GM23248 (cell line): ENCODE measurements around the gene TM4SF18. TPM values are rescaled to one million over a fixed set of nuclear protein-coding genes. Genes with fewer than 3 reads are reported as not detected.

Experiments
- DNase-seq: peaks from one replicate; pipeline ENCODE4 v3.0.0-alpha.2; 2015
- H2AFZ ChIP-seq: fragments of 200-600 bp; sonication (generic); 2 replicates; pipeline ENCODE4 v1.6.1; 2016; ENCODE audit warnings: antibody characterized with exemption
- H3F3A ChIP-seq: fragments of 200-600 bp; sonication (generic); 2 replicates; pipeline ENCODE4 v1.6.1; 2016; ENCODE audit warnings: mild to moderate bottlenecking, antibody characterized with exemption, mixed run types; ENCODE audit not compliant: insufficient read depth
- H3K27ac ChIP-seq: fragments of 200-600 bp; sonication (generic); 2 replicates; pipeline ENCODE4 v1.5.1; 2016; ENCODE audit warnings: mild to moderate bottlenecking
- H3K27me3 ChIP-seq: fragments of 200-600 bp; sonication (generic); replicated peaks from 2 replicates; pipeline ENCODE4 v1.6.1; 2016; ENCODE audit warnings: mild to moderate bottlenecking; ENCODE audit not compliant: insufficient read depth
- H3K36me3 ChIP-seq: fragments of 200-600 bp; sonication (generic); 2 replicates; pipeline ENCODE4 v1.6.1; 2016; ENCODE audit warnings: low read depth, mild to moderate bottlenecking
- H3K4me1 ChIP-seq: fragments of 200-600 bp; sonication (generic); 2 replicates; pipeline ENCODE4 v1.6.1; 2016; ENCODE audit warnings: mild to moderate bottlenecking; ENCODE audit not compliant: insufficient read depth
- H3K4me2 ChIP-seq: fragments of 200-600 bp; sonication (generic); one replicate; pipeline ENCODE4 v1.6.1; 2016; ENCODE audit warnings: mild to moderate bottlenecking; ENCODE audit not compliant: unreplicated experiment
- H3K4me3 ChIP-seq: fragments of 200-600 bp; sonication (generic); 2 replicates; pipeline ENCODE4 v1.5.1; 2016; ENCODE audit warnings: mild to moderate bottlenecking
- H3K79me2 ChIP-seq: fragments of 200-600 bp; sonication (generic); 2 replicates; pipeline ENCODE4 v1.6.1; 2016; ENCODE audit warnings: mild to moderate bottlenecking; ENCODE audit not compliant: insufficient read depth
- H3K9ac ChIP-seq: fragments of 200-600 bp; sonication (generic); 2 replicates; pipeline ENCODE4 v1.6.1; 2016; ENCODE audit warnings: mild to moderate bottlenecking
- H3K9me2 ChIP-seq: fragments of 200-600 bp; sonication (generic); 2 replicates; pipeline ENCODE4 v1.6.1; 2016; ENCODE audit warnings: mixed run types, mild to moderate bottlenecking, moderate library complexity; ENCODE audit not compliant: insufficient read depth
- H3K9me3 ChIP-seq: fragments of 200-600 bp; sonication (generic); one replicate; pipeline ENCODE4 v1.6.1; 2017; ENCODE audit warnings: low read depth
- H4K20me1 ChIP-seq: fragments of 200-600 bp; sonication (generic); 2 replicates; pipeline ENCODE4 v1.6.0; 2016; ENCODE audit not compliant: insufficient read depth
- EZH2 ChIP-seq: fragments of 200-600 bp; sonication (generic); IDR thresholded peaks from 2 replicates; pipeline ENCODE4 v1.6.1; 2018; ENCODE audit warnings: antibody characterized with exemption, mild to moderate bottlenecking; ENCODE audit not compliant: insufficient read depth, poor library complexity, severe bottlenecking
- EZH2phosphoT487 ChIP-seq: fragments of 200-600 bp; sonication (generic); IDR thresholded peaks from 2 replicates; pipeline ENCODE4 v1.6.1; 2018; ENCODE audit warnings: antibody characterized with exemption, moderate library complexity, mild to moderate bottlenecking, low read depth; ENCODE audit not compliant: insufficient read depth
- WGBS, 2 experiments: methylation state at CpG; one replicate each; pipeline ENCODE4 v1.1.6; 2015 to 2017; ENCODE audit warnings: low lambda C conversion rate in 2 of 2, low coverage in 1 of 2; ENCODE audit errors: missing lambda C conversion rate in 2 of 2; 5-methylcytosine and 5-hydroxymethylcytosine counted together
- in situ Hi-C: fragments of 300-500 bp; cut with MboI; formaldehyde crosslinking; loops from 2 replicates; pipeline ENCODE4 v1.15.0; 2020
- polyA plus RNA-seq: library from polyadenylated mRNA; unstranded; fragments of >200 nt; fragmentation: Nextera tagmentation; extraction: Ambion mirVana; gene quantifications from 2 replicates; pipeline ENCODE4 v1.2.1, GENCODE V29; 2016
- total RNA-seq: library from RNA; depleted of rRNA; stranded (reverse); fragments of >200 nt; shearing (Covaris generic); gene quantifications from 2 replicates; pipeline ENCODE4 v1.2.3, GENCODE V29; 2014

Gene TM4SF18
- total and polyA plus RNA-seq, 2 experiments from 2014 or later = not detected

DNA sequence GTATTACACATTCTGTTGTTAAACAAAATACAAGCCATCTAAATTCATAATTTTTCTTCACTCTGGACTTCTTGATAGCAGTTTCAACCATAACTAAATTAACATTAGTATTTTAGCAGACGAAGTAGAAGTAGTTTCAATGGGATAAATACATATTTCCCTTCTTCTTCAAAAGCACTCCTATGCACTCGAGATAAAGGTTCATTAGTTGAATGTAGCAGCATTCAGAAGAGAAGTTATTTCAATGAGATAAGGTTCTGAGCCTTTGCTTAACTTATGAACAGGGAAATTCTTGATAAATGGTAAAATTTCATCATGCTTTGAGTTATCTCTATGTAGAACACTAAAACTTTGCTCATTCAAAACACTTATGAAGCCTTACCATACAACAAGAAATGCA is 11.8 kb downstream of the TM4SF18 start:
- 69 to 71% methylated on average over 2 of the region's 2 CpGs for WGBS, 2 experiments
- no peak overlapping the region for H3K27ac ChIP-seq
- no peaks in the 10 kb centered on the region for H3K36me3 ChIP-seq
- no peak overlapping the region for H3K4me2 ChIP-seq
- H3K9me2 ChIP-seq = no peaks in the 10 kb centered on the region
- H3K4me1 ChIP-seq = peaks cover 4% of the 10 kb centered on the region
- in situ Hi-C loops = no loop called here
- no peak overlapping the region for H3K9ac ChIP-seq
- H3K79me2 ChIP-seq = no peaks in the 10 kb centered on the region
- H3K9me3 ChIP-seq = no peaks in the 10 kb centered on the region
- DNase-seq = no peak
- peaks cover under 1% of the 10 kb centered on the region; the same call in 1 of the 2 replicates for H3F3A ChIP-seq
- no peak overlapping the region for H2AFZ ChIP-seq
- TF ChIP-seq EZH2phosphoT487 (no peak), EZH2 (no peak)
- H3K4me3 ChIP-seq = no peak overlapping the region
- no peaks in the 10 kb centered on the region for H4K20me1 ChIP-seq
- no peaks in the 10 kb centered on the region for H3K27me3 ChIP-seq

DNA sequence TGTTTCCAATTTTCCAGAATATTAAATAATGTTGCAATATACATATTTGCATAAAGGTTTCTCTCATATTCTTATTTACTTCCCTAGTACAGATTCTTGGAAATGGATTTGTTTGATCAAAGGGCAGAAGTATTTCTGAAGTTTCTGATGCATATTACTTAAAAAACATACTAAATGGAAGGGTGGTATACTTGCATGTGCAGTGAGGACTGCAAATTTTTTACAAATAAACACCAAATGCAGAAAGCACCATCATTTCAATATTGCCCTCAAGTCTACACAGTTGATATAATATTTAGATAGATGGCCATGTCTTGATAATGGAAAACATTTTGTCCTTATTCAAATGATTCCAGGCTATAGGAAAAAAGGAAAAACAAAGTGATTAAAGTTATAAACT is 12.3 kb downstream of the TM4SF18 start:
- Histone ChIP-seq H3K9me3 (no peaks in the 10 kb centered on the region), H4K20me1 (no peaks in the 10 kb centered on the region), H3K9me2 (no peaks in the 10 kb centered on the region), H3K4me3 (no peak overlapping the region), H3K4me2 (no peak overlapping the region), H3K27ac (no peak overlapping the region), H3K36me3 (no peaks in the 10 kb centered on the region), H3F3A (peaks cover 6% of the 10 kb centered on the region; the same call in 1 of the 2 replicates), H2AFZ (no peak overlapping the region), H3K27me3 (no peaks in the 10 kb centered on the region), H3K79me2 (no peaks in the 10 kb centered on the region), H3K9ac (no peak overlapping the region), H3K4me1 (peaks cover 9% of the 10 kb centered on the region)
- in situ Hi-C loops = no loop called here
- TF ChIP-seq EZH2phosphoT487 (no peak), EZH2 (no peak)
- no peak for DNase-seq

DNA sequence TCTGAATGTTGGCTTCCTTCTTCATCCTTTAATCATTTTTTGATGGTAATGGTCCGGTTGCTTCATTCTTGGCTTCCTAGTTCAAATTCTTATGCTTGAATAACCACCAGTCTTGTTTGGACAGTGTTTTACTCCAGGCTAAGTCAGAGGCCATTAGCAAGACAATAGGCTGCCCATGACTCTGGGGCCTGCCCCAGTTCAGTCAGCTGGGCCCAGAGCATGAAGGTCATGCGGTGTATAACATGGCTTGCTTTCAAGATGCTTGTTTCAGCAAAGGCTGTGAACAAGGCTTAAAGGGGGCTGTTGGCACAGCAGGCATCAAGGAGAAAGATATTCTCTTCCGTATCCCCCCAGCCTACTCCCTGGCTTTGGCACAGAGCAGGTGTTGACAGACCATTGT is 13.7 kb downstream of the TM4SF18 start:
- Histone ChIP-seq H3F3A (peaks cover 18% of the 10 kb centered on the region), H3K4me1 (peaks cover 21% of the 10 kb centered on the region), H3K4me2 (no peak overlapping the region), H3K9me2 (no peaks in the 10 kb centered on the region), H3K9ac (no peak overlapping the region), H3K79me2 (no peaks in the 10 kb centered on the region), H3K27me3 (no peaks in the 10 kb centered on the region), H3K4me3 (no peak overlapping the region), H2AFZ (no peak overlapping the region), H3K9me3 (no peaks in the 10 kb centered on the region), H3K36me3 (no peaks in the 10 kb centered on the region), H4K20me1 (no peaks in the 10 kb centered on the region), H3K27ac (no peak overlapping the region)
- 84 to 86% methylated on average over 3 of the region's 3 CpGs for WGBS, 2 experiments
- TF ChIP-seq EZH2 (no peak), EZH2phosphoT487 (no peak)
- no peak for DNase-seq
- in situ Hi-C loops = no loop called here

DNA sequence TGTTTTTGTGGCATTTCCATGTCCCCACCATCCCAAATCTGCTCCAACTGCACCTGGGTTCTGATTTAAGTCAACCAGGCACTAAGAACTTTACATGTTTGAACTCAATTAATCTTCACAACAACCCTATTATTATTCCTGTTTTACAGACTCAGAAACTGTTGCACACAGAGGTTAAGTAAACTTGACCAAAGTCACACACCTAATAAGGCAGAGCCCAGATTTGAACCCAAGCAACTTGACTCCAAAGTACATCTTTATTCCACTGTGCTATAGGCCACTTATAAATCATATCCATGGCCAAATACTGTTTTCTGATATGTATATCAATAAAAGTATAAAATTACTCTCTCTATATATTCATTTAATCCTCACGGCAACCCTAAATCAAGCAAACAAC is 16.4 kb downstream of the TM4SF18 start:
- no peak for DNase-seq
- 98 to 100% methylated on average over 1 of the region's 1 CpG for WGBS, 2 experiments
- Histone ChIP-seq H4K20me1 (no peaks in the 10 kb centered on the region), H3K79me2 (no peaks in the 10 kb centered on the region), H3K9me3 (no peaks in the 10 kb centered on the region), H3K27me3 (no peaks in the 10 kb centered on the region), H2AFZ (peak overlapping the region; percentile 51; the same call in 1 of the 2 replicates), H3K4me1 (peaks cover 24% of the 10 kb centered on the region), H3K4me3 (no peak overlapping the region), H3K9me2 (no peaks in the 10 kb centered on the region), H3K27ac (no peak overlapping the region), H3K9ac (no peak overlapping the region), H3F3A (peaks cover 26% of the 10 kb centered on the region), H3K36me3 (no peaks in the 10 kb centered on the region), H3K4me2 (peak overlapping the region; percentile 61)
- TF ChIP-seq EZH2phosphoT487 (no peak), EZH2 (no peak)
- in situ Hi-C loops = no loop called here

GRCh38 chr3:149316437-149316836 is 17.0 kb downstream of the TM4SF18 start:
- Histone ChIP-seq H3K4me2 (peak overlapping the region; percentile 61), H3K27ac (peak overlapping the region; percentile 85)

More at GRCh38 chr3:149316437-149316836, 17.0 kb downstream of the TM4SF18 start:
- no peak overlapping the region for H3K4me3 ChIP-seq
- peaks cover 26% of the 10 kb centered on the region for H3F3A ChIP-seq
- peak; percentile 48 for DNase-seq
- WGBS, 2 experiments = 58 to 61% methylated on average over 2 of the region's 2 CpGs
- no peaks in the 10 kb centered on the region for H3K9me3 ChIP-seq
- H2AFZ ChIP-seq = peak overlapping the region; percentile 51
- H3K9ac ChIP-seq = peak overlapping the region; percentile 51; the same call in 1 of the 2 replicates
- H3K9me2 ChIP-seq = no peaks in the 10 kb centered on the region
- no peaks in the 10 kb centered on the region for H4K20me1 ChIP-seq
- no peaks in the 10 kb centered on the region for H3K79me2 ChIP-seq
- in situ Hi-C loops = no loop called here
- H3K27me3 ChIP-seq = no peaks in the 10 kb centered on the region
- H3K4me1 ChIP-seq = peaks cover 24% of the 10 kb centered on the region
- H3K36me3 ChIP-seq = no peaks in the 10 kb centered on the region
- TF ChIP-seq EZH2 (no peak), EZH2phosphoT487 (no peak)
